Breast epithelium (tissue), 3 donors: ENCODE measurements around the gene SYTL1.

ENCODE experiments used
- CTCF ChIP-seq, 3 donors: fragments of 450-650 bp; IDR thresholded peaks; one replicate each; pipeline ENCODE4 v1.5.1; 2016 to 2017; ENCODE audit warnings: antibody characterized with exemption in 3 of 3, mild to moderate bottlenecking in 3 of 3, moderate library complexity in 3 of 3
- POLR2A ChIP-seq: fragments of 450-650 bp; IDR thresholded peaks from one replicate; pipeline ENCODE4 v1.6.1; 2016; ENCODE audit warnings: antibody characterized with exemption, mild to moderate bottlenecking, moderate library complexity

- no peak for TF ChIP-seq CTCF (IDR thresholded peaks at IDR 0.05)
- no peak for TF ChIP-seq POLR2A
Measured at GRCh38 chr1:27393641-27394281, 51.9 kb downstream of the SYTL1 start.
